K562 (cell line): ENCODE measurements around the gene DNAJC11. TPM values are rescaled to one million over a fixed set of nuclear protein-coding genes. Genes with fewer than 3 reads are reported as not detected.
A peak's percentile ranks its signal among the peaks of the same experiment; 100 is the strongest.

Experiments
- ATF3 ChIP-seq, 2 experiments: fragments of 450-650 bp in 1 of 2; sonication (generic) in 1 of 2; formaldehyde crosslinking in 1 of 2; IDR thresholded peaks in 1 of 2; conservative IDR thresholded peaks in 1 of 2; 2 replicates each; pipeline versions ENCODE4 v1.6.1 to v1.8.1; 2016 to 2023; ENCODE audit warnings: mild to moderate bottlenecking in 2 of 2, moderate library complexity in 2 of 2, inconsistent platforms in 1 of 2, missing genetic modification reagents in 1 of 2
- BRCA1 ChIP-seq, 2 experiments: fragments of 450-650 bp in 1 of 2; sonication (generic) in 1 of 2; formaldehyde crosslinking in 1 of 2; IDR thresholded peaks; 2 replicates each; pipeline versions ENCODE4 v1.5.0 to v1.6.1; 2017 to 2020; ENCODE audit warnings: mild to moderate bottlenecking in 1 of 2, missing genetic modification reagents in 1 of 2
- EGR1 ChIP-seq: fragments of 450-650 bp; conservative IDR thresholded peaks from 2 replicates; pipeline ENCODE4 v1.6.1; 2017; ENCODE audit warnings: mild to moderate bottlenecking
- L3MBTL2 ChIP-seq: fragments of 450-650 bp; IDR thresholded peaks from 2 replicates; pipeline ENCODE4 v1.6.1; 2016; ENCODE audit warnings: mild to moderate bottlenecking, moderate library complexity
- MCM3 ChIP-seq: fragments of 450-650 bp; IDR thresholded peaks from 2 replicates; pipeline ENCODE4 v1.6.1; 2016
- MLX ChIP-seq, 2 experiments: fragments of 450-650 bp in 1 of 2; sonication (generic) in 1 of 2; formaldehyde crosslinking; conservative IDR thresholded peaks; 2 replicates each; pipeline versions ENCODE4 v1.4.0 to v1.8.1; 2020 to 2022; ENCODE audit warnings: mild to moderate bottlenecking in 1 of 2, missing genetic modification reagents in 1 of 2
- NEUROD1 ChIP-seq: fragments of 150-350 bp; IDR thresholded peaks from 2 replicates; pipeline ENCODE4 v1.6.1; 2014; ENCODE audit warnings: borderline replicate concordance, low read length, low read depth; ENCODE audit not compliant: partially characterized antibody
- NFE2 ChIP-seq: IDR thresholded peaks from 2 replicates; pipeline ENCODE4 v1.6.1; 2014; ENCODE audit warnings: antibody characterized with exemption, low read depth
- RAD51 ChIP-seq: fragments of 450-650 bp; IDR thresholded peaks from 2 replicates; pipeline ENCODE4 v1.7.1; 2016; ENCODE audit warnings: low read depth, mild to moderate bottlenecking, borderline replicate concordance
- RCOR1 ChIP-seq, 2 experiments: IDR thresholded peaks; 2 replicates each; pipeline ENCODE4 v1.6.1; 2012; ENCODE audit warnings: low read depth in 2 of 2, low read length in 2 of 2, borderline replicate concordance in 1 of 2, improper control_type of control experiment in 1 of 2
- SMARCC2 ChIP-seq: fragments of 450-650 bp; IDR thresholded peaks from 2 replicates; pipeline ENCODE4 v1.6.1; 2017; ENCODE audit warnings: antibody characterized with exemption, moderate library complexity, mild to moderate bottlenecking, low read depth
- TBP ChIP-seq: optimal IDR thresholded peaks from 2 replicates; pipeline ENCODE3; 2011; ENCODE audit warnings: low read depth, low read length, improper control_type of control experiment
- TOE1 ChIP-seq, 2 experiments: fragments of 450-650 bp in 1 of 2; sonication (generic) in 1 of 2; formaldehyde crosslinking in 1 of 2; IDR thresholded peaks; 2 replicates each; pipeline versions ENCODE4 v1.7.1 to v1.8.0; 2016 to 2022; ENCODE audit warnings: borderline replicate concordance in 2 of 2, mild to moderate bottlenecking in 2 of 2, antibody characterized with exemption in 1 of 2, inconsistent platforms in 1 of 2, low read depth in 1 of 2, missing genetic modification reagents in 1 of 2, moderate library complexity in 1 of 2
- ZBTB1 ChIP-seq: sonication (generic); formaldehyde crosslinking; IDR thresholded peaks from 2 replicates; pipeline ENCODE4 v1.8.1; 2023; ENCODE audit warnings: missing genetic modification reagents, low read depth, mild to moderate bottlenecking, borderline replicate concordance
- ZBTB43 ChIP-seq: sonication (generic); formaldehyde crosslinking; IDR thresholded peaks from 2 replicates; pipeline ENCODE4 v1.8.0; 2023; ENCODE audit warnings: mild to moderate bottlenecking, missing genetic modification reagents
- ZKSCAN8 ChIP-seq: fragments of 200-800 bp; sonication (Bioruptor generic); IDR thresholded peaks from 2 replicates; pipeline ENCODE4 v1.6.1; 2016; ENCODE audit warnings: missing genetic modification characterization, missing compliant biosample characterization
- ZNF445 ChIP-seq: fragments of 250-450 bp; sonication (Bioruptor Pico); IDR thresholded peaks from 2 replicates; pipeline ENCODE4 v1.4.0; 2020; ENCODE audit warnings: low read depth, mild to moderate bottlenecking, moderate library complexity
- polyA plus RNA-seq, 8 experiments: library from polyadenylated mRNA; depleted of rRNA in 4 of 8; stranded (reverse) in 5 of 8; unstranded in 3 of 8; fragments of >200 nt; fragmentation: Nextera tagmentation in 2 of 8; fragmentation: Illumina TruSeq in 1 of 8; extraction: Ambion mirVana in 2 of 8; extraction: Trizol in 1 of 8; gene quantifications; 2 replicates each; pipeline versions ENCODE4 v1.2.1 to v1.2.3, GENCODE V29; 2011 to 2014; ENCODE audit warnings: inconsistent platforms in 1 of 8, missing spikeins in 1 of 8
- total RNA-seq, 7 experiments: library from RNA; depleted of rRNA in 6 of 7; stranded (reverse); fragments of >200 nt in 6 of 7; fragmentation: Illumina TruSeq in 2 of 7; extraction: Trizol in 2 of 7; gene quantifications; 2 replicates each; pipeline versions ENCODE4 v1.2.1 to v1.2.3, GENCODE V29; 2011 to 2021; ENCODE audit warnings: low replicate concordance in 1 of 7
- TF ChIP-seq, protein P1 (sequence below): fragments of 250-450 bp; sonication (Bioruptor Pico); IDR thresholded peaks from 2 replicates; pipeline ENCODE4 v1.5.0; 2021; ENCODE audit warnings: mild to moderate bottlenecking, borderline replicate concordance
- TF ChIP-seq, protein P2 (sequence below): sonication (generic); formaldehyde crosslinking; IDR thresholded peaks from 2 replicates; pipeline ENCODE4 v1.8.1; 2023; ENCODE audit warnings: mild to moderate bottlenecking, missing genetic modification reagents

The DNAJC11 gene
- total and polyA plus RNA-seq, 9 of the 15 experiments (the other 6 are each of a cell fraction or from before 2014, with no cell fraction given) = 14.1 to 123 (median 76.6) TPM

GRCh38 chr1:6738987-6739676 is 37.5 kb upstream of the DNAJC11 start (continued):
- no peak for TF ChIP-seq MLX (CRISPR knock-in tag; conservative IDR thresholded peaks at IDR 0.05)
- TF ChIP-seq ZBTB43 (CRISPR knock-in tag) = peak; percentile 88; the same call in 1 of the 2 replicates
- no peak for TF ChIP-seq TOE1 (IDR thresholded peaks at IDR 0.05; ENCODE audit: borderline replicate concordance)
- TF ChIP-seq TOE1 (CRISPR knock-in tag; IDR thresholded peaks at IDR 0.05; ENCODE audit: borderline replicate concordance, low read depth) = no peak
- TF ChIP-seq RCOR1 (IDR thresholded peaks at IDR 0.05; ENCODE audit: borderline replicate concordance in 1 of 2, low read depth in 2 of 2, low read length in 2 of 2) = no peak
- TF ChIP-seq, protein P1, sequence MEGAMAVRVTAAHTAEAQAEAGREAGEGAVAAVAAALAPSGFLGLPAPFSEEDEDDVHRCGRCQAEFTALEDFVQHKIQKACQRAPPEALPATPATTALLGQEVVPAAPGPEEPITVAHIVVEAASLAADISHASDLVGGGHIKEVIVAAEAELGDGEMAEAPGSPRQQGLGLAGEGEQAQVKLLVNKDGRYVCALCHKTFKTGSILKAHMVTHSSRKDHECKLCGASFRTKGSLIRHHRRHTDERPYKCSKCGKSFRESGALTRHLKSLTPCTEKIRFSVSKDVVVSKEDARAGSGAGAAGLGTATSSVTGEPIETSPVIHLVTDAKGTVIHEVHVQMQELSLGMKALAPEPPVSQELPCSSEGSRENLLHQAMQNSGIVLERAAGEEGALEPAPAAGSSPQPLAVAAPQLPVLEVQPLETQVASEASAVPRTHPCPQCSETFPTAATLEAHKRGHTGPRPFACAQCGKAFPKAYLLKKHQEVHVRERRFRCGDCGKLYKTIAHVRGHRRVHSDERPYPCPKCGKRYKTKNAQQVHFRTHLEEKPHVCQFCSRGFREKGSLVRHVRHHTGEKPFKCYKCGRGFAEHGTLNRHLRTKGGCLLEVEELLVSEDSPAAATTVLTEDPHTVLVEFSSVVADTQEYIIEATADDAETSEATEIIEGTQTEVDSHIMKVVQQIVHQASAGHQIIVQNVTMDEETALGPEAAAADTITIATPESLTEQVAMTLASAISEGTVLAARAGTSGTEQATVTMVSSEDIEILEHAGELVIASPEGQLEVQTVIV = no peak
- peak; percentile 67; the same call in 1 of the 2 replicates for TF ChIP-seq MCM3
- TF ChIP-seq ATF3 (IDR thresholded peaks at IDR 0.05) = peak; percentile 77
- no peak for TF ChIP-seq ATF3 (CRISPR knock-in tag; conservative IDR thresholded peaks at IDR 0.05)
- no peak for TF ChIP-seq NEUROD1
- TF ChIP-seq BRCA1 (IDR thresholded peaks at IDR 0.05) = no peak
- no peak for TF ChIP-seq BRCA1 (CRISPR knock-in tag; IDR thresholded peaks at IDR 0.05)
- no peak for TF ChIP-seq NFE2
- TF ChIP-seq, protein P2, sequence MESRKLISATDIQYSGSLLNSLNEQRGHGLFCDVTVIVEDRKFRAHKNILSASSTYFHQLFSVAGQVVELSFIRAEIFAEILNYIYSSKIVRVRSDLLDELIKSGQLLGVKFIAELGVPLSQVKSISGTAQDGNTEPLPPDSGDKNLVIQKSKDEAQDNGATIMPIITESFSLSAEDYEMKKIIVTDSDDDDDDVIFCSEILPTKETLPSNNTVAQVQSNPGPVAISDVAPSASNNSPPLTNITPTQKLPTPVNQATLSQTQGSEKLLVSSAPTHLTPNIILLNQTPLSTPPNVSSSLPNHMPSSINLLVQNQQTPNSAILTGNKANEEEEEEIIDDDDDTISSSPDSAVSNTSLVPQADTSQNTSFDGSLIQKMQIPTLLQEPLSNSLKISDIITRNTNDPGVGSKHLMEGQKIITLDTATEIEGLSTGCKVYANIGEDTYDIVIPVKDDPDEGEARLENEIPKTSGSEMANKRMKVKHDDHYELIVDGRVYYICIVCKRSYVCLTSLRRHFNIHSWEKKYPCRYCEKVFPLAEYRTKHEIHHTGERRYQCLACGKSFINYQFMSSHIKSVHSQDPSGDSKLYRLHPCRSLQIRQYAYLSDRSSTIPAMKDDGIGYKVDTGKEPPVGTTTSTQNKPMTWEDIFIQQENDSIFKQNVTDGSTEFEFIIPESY (CRISPR knock-in tag) = peak; percentile 88
- peak; percentile 68 for TF ChIP-seq TBP
- no peak for TF ChIP-seq L3MBTL2
- no peak for TF ChIP-seq ZNF445 (CRISPR knock-in tag)
- TF ChIP-seq EGR1 = 0 out of 2 replicates have a peak, but pooled peaks have one; percentile 24
- TF ChIP-seq SMARCC2 = no peak
- TF ChIP-seq ZKSCAN8 (CRISPR knock-in tag) = no peak
- TF ChIP-seq RAD51 = no peak
- TF ChIP-seq ZBTB1 (CRISPR knock-in tag) = no peak
